Measurements from ENCODE around the gene LMTK2. TPM values are rescaled to one million over a fixed set of nuclear protein-coding genes. Genes with fewer than 3 reads are reported as not detected.

The LMTK2 gene
- total RNA-seq, 1 donor from 2014 or later = 21.6 TPM

- TF ChIP-seq, protein P1, sequence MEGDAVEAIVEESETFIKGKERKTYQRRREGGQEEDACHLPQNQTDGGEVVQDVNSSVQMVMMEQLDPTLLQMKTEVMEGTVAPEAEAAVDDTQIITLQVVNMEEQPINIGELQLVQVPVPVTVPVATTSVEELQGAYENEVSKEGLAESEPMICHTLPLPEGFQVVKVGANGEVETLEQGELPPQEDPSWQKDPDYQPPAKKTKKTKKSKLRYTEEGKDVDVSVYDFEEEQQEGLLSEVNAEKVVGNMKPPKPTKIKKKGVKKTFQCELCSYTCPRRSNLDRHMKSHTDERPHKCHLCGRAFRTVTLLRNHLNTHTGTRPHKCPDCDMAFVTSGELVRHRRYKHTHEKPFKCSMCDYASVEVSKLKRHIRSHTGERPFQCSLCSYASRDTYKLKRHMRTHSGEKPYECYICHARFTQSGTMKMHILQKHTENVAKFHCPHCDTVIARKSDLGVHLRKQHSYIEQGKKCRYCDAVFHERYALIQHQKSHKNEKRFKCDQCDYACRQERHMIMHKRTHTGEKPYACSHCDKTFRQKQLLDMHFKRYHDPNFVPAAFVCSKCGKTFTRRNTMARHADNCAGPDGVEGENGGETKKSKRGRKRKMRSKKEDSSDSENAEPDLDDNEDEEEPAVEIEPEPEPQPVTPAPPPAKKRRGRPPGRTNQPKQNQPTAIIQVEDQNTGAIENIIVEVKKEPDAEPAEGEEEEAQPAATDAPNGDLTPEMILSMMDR (IDR thresholded peaks at IDR 0.05) = no peak
- TF ChIP-seq POLR2A (IDR thresholded peaks at IDR 0.05) (no peak), POLR2AphosphoS5 (IDR thresholded peaks at IDR 0.05; ENCODE audit: insufficient read depth in 1 of 2, low read depth in 1 of 2) (no peak)
- Histone ChIP-seq H3K27ac (no peak overlapping the region), H3K4me1 (peaks cover 31% of the 10 kb centered on the region), H3K36me3 (peaks cover 0 to 6% of the 10 kb centered on the region in 2 donors), H3K4me3 (no peak overlapping the region), H3K9me3 (no peaks in the 10 kb centered on the region), H3K27me3 (no peaks in the 10 kb centered on the region)
- intact Hi-C loops (cut with DNase I) = no loop called here
- DNase-seq (ENCODE audit: extremely low spot score in 2 of 2) = no peak
Measured at GRCh38 chr7:98133181-98133580, 26.5 kb downstream of the LMTK2 start.

GRCh38 chr7:98133621-98134303, 27.1 kb downstream of the LMTK2 start:
- Histone ChIP-seq H3K27ac (no peak overlapping the region), H3K27me3 (no peaks in the 10 kb centered on the region), H3K36me3 (peaks cover 0 to 12% of the 10 kb centered on the region in 2 donors), H3K4me1 (peaks cover 31% of the 10 kb centered on the region), H3K9me3 (no peaks in the 10 kb centered on the region), H3K4me3 (no peak overlapping the region)
- intact Hi-C loops (cut with DNase I) = no loop called here
- TF ChIP-seq POLR2AphosphoS5 (IDR thresholded peaks at IDR 0.05; ENCODE audit: insufficient read depth in 1 of 2, low read depth in 1 of 2) (no peak), POLR2A (IDR thresholded peaks at IDR 0.05) (no peak)
- TF ChIP-seq, protein P1 (IDR thresholded peaks at IDR 0.05) = no peak
- no peak for DNase-seq (ENCODE audit: extremely low spot score in 2 of 2)

DNA sequence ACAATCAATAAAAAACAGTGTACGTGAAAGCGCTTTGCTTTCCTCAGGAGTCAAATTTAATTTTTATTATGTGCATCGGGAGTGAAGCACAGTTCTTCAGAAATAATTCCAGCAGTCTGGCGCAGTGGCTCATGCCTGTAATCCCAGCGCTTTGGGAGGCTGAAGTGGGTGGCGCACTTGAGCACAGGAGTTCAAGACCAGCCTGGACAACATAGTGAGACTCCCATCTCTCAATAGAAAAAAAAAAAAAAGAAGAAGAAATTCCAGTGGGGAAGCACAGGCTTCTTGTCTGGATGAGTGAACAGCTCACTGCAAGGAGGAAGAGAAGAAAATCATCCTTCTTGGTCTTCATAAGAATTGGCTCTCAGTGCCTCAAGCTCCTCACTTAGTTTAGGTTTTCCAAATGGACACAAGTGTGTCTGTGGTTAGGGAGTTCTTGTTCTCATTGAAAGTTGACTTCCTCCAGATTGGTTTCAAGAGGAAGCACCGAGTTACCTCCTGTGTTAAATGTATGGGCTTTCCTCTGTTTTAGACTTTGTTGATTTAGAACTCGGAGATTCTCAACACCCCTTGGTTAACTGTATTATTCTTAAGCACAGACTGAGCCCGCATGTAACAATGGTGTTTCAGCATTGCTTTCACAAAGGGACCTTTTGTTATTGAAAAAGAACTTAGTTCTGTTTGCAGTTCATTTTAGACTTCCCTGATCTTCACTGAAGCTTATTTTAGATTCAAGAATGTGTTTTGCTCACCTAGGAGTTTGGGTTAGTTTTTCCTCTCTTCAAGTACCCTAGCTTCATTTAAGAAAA, 28.0 kb downstream of the LMTK2 start:
- no peak for DNase-seq (ENCODE audit: extremely low spot score in 2 of 2)
- H3K9me3 ChIP-seq = no peaks in the 10 kb centered on the region
- H3K4me3 ChIP-seq = no peak overlapping the region
- no peaks in the 10 kb centered on the region for H3K27me3 ChIP-seq
- no peak overlapping the region for H3K27ac ChIP-seq
- intact Hi-C loops (cut with DNase I) = no loop called here
- TF ChIP-seq, protein P1 (IDR thresholded peaks at IDR 0.05) = no peak
- TF ChIP-seq POLR2A (IDR thresholded peaks at IDR 0.05) (no peak), POLR2AphosphoS5 (IDR thresholded peaks at IDR 0.05; ENCODE audit: insufficient read depth in 1 of 2, low read depth in 1 of 2) (no peak)
- peaks cover 0 to 19% of the 10 kb centered on the region in 2 donors for H3K36me3 ChIP-seq
- H3K4me1 ChIP-seq = peaks cover 31% of the 10 kb centered on the region

GRCh38 chr7:98135984-98136383, 29.3 kb downstream of the LMTK2 start:
- intact Hi-C loops (cut with DNase I) = no loop called here
- no peak for DNase-seq (ENCODE audit: extremely low spot score in 2 of 2)
- Histone ChIP-seq H3K36me3 (peaks cover 0 to 20% of the 10 kb centered on the region in 2 donors), H3K27me3 (no peaks in the 10 kb centered on the region), H3K27ac (no peak overlapping the region), H3K9me3 (no peaks in the 10 kb centered on the region), H3K4me3 (no peak overlapping the region), H3K4me1 (peaks cover 30% of the 10 kb centered on the region)
- TF ChIP-seq, protein P1 (IDR thresholded peaks at IDR 0.05) = no peak
- TF ChIP-seq POLR2AphosphoS5 (IDR thresholded peaks at IDR 0.05; ENCODE audit: insufficient read depth in 1 of 2, low read depth in 1 of 2) (no peak), POLR2A (IDR thresholded peaks at IDR 0.05) (no peak)

DNA sequence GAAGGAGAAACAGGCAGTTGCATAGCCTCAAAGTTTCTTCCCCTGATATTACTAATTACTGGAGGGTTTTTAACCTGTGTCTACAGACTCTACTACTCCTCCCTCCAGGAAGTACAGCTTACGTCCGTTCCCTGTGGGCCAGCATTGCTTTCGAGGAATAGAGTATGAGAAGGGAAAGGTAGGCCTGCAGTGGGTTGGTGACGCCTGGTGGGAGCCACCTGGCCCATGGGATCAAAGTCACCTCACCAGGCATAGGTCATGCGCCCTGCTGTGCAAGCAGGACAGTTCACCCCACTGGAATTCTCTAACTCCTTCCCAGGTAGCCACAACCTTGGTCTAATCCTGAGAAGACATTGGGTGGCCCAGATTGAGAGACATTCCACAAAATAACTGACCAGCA, 29.8 kb downstream of the LMTK2 start:
- TF ChIP-seq, protein P1 (IDR thresholded peaks at IDR 0.05) = no peak
- TF ChIP-seq POLR2A (IDR thresholded peaks at IDR 0.05) (no peak), POLR2AphosphoS5 (IDR thresholded peaks at IDR 0.05; ENCODE audit: insufficient read depth in 1 of 2, low read depth in 1 of 2) (no peak)
- Histone ChIP-seq H3K9me3 (no peaks in the 10 kb centered on the region), H3K4me1 (peaks cover 25% of the 10 kb centered on the region), H3K27me3 (no peaks in the 10 kb centered on the region), H3K27ac (no peak overlapping the region), H3K4me3 (no peak overlapping the region), H3K36me3 (peaks cover 0 to 23% of the 10 kb centered on the region in 2 donors)
- no peak for DNase-seq (ENCODE audit: extremely low spot score in 2 of 2)
- intact Hi-C loops (cut with DNase I) = no loop called here
